HEK293 (cell line): ENCODE measurements around the gene LSG1.

Experiments used
- CTCF ChIA-PET: fragments of 350-600 bp; formaldehyde crosslinking; extraction: SDS; loops from one replicate; lab custom pipeline; 2021; ENCODE audit warnings: antibody characterized with exemption; lab: Yijun Ruan, JAX
- POLR2A ChIA-PET: fragments of 300-600 bp; formaldehyde crosslinking; extraction: SDS; loops from one replicate; lab custom pipeline; 2020; ENCODE audit warnings: antibody characterized with exemption, inconsistent platforms; lab: Yijun Ruan, JAX
- H3K27ac ChIP-seq: fragments of 200-500 bp; sonication (Bioruptor generic); 2 replicates; pipeline ENCODE4 v1.5.1; 2014; ENCODE audit warnings: low read depth, low read length, control low read depth, inconsistent platforms; ENCODE audit errors: extremely low read depth
- H3K36me3 ChIP-seq, 2 experiments: fragments of 200-500 bp in 1 of 2; sonication (Bioruptor generic) in 1 of 2; 1 replicate in 1 of 2; 2 replicates in 1 of 2; pipeline ENCODE4 v1.5.1; 2014 to 2017; ENCODE audit warnings: inconsistent platforms in 2 of 2, low read length in 2 of 2; ENCODE audit not compliant: control insufficient read depth in 2 of 2, insufficient read depth in 1 of 2
- H3K4me1 ChIP-seq: fragments of 200-500 bp; sonication (Bioruptor generic); 2 replicates; pipeline ENCODE4 v1.5.1; 2014; ENCODE audit warnings: mild to moderate bottlenecking, low read length, inconsistent platforms; ENCODE audit not compliant: control insufficient read depth, insufficient read depth
- H3K4me3 ChIP-seq: 2 replicates; pipeline ENCODE4 v1.5.1; 2011; ENCODE audit warnings: low read depth, mild to moderate bottlenecking, control low read depth, low read length, moderate library complexity
- H3K9me3 ChIP-seq: fragments of 200-500 bp; sonication (Bioruptor generic); 2 replicates; pipeline ENCODE4 v1.5.1; 2014; ENCODE audit warnings: low read depth, low read length, inconsistent platforms; ENCODE audit not compliant: control insufficient read depth, insufficient read depth
- KLF9 ChIP-seq: fragments of 450-650 bp; formaldehyde crosslinking; IDR thresholded peaks from 2 replicates; pipeline ENCODE4 v1.5.1; 2016; ENCODE audit warnings: missing biosample characterization, missing genetic modification characterization, low read depth
- PRDM1 ChIP-seq: fragments of 450-650 bp; formaldehyde crosslinking; IDR thresholded peaks from 2 replicates; pipeline ENCODE4; 2016; ENCODE audit warnings: missing biosample characterization, missing genetic modification characterization
- SCRT1 ChIP-seq: fragments of 450-650 bp; formaldehyde crosslinking; IDR thresholded peaks from 2 replicates; pipeline ENCODE4 v1.5.1; 2016; ENCODE audit warnings: missing biosample characterization, missing genetic modification characterization, borderline replicate concordance
- ZNF2 ChIP-seq: fragments of 450-650 bp; formaldehyde crosslinking; IDR thresholded peaks from 2 replicates; pipeline ENCODE4 v1.5.1; 2016; ENCODE audit warnings: missing biosample characterization, missing genetic modification characterization
- ZNF24 ChIP-seq: fragments of 450-650 bp; formaldehyde crosslinking; IDR thresholded peaks from 2 replicates; pipeline ENCODE4 v1.5.1; 2016; ENCODE audit warnings: missing biosample characterization, missing genetic modification characterization
- ZNF274 ChIP-seq, 2 experiments: fragments of 200-500 bp in 1 of 2; fragments of 450-650 bp in 1 of 2; sonication (Bioruptor generic) in 1 of 2; formaldehyde crosslinking in 1 of 2; IDR thresholded peaks; 2 replicates each; pipeline versions ENCODE4 v1.5.1 to v1.6.1; 2014 to 2016; ENCODE audit warnings: borderline replicate concordance in 1 of 2, inconsistent platforms in 1 of 2, low read length in 1 of 2, missing biosample characterization in 1 of 2, missing genetic modification characterization in 1 of 2
- ZNF362 ChIP-seq: fragments of 450-650 bp; formaldehyde crosslinking; IDR thresholded peaks from 2 replicates; pipeline ENCODE4 v1.5.1; 2016; ENCODE audit warnings: missing biosample characterization, missing genetic modification characterization
- ZNF521 ChIP-seq: fragments of 450-650 bp; formaldehyde crosslinking; IDR thresholded peaks from 2 replicates; pipeline ENCODE4 v1.5.1; 2017; ENCODE audit warnings: missing biosample characterization, mild to moderate bottlenecking, missing genetic modification characterization
- ZNF664 ChIP-seq: fragments of 450-650 bp; formaldehyde crosslinking; IDR thresholded peaks from 2 replicates; pipeline ENCODE4 v1.5.1; 2016; ENCODE audit warnings: missing biosample characterization, missing genetic modification characterization
- ZNF747 ChIP-seq: fragments of 450-650 bp; formaldehyde crosslinking; IDR thresholded peaks from 2 replicates; pipeline ENCODE4 v1.5.1; 2016; ENCODE audit warnings: missing biosample characterization, missing genetic modification characterization
- ZNF76 ChIP-seq: fragments of 450-650 bp; formaldehyde crosslinking; IDR thresholded peaks from 2 replicates; pipeline ENCODE4; 2016; ENCODE audit warnings: low read depth, missing biosample characterization, missing genetic modification characterization, borderline replicate concordance
- ZNF777 ChIP-seq: fragments of 450-650 bp; formaldehyde crosslinking; IDR thresholded peaks from 2 replicates; pipeline ENCODE4 v1.5.1; 2017; ENCODE audit warnings: missing biosample characterization, missing genetic modification characterization, borderline replicate concordance
- ZNF785 ChIP-seq: fragments of 450-650 bp; formaldehyde crosslinking; IDR thresholded peaks from 2 replicates; pipeline ENCODE4 v1.5.1; 2016; ENCODE audit warnings: missing biosample characterization, missing genetic modification characterization
- ZXDB ChIP-seq: fragments of 450-650 bp; formaldehyde crosslinking; IDR thresholded peaks from 2 replicates; pipeline ENCODE4 v1.5.1; 2016; ENCODE audit warnings: missing biosample characterization, missing genetic modification characterization
- TF ChIP-seq, protein P1 (sequence below): fragments of 450-650 bp; formaldehyde crosslinking; IDR thresholded peaks from 2 replicates; pipeline ENCODE4 v1.5.1; 2016; ENCODE audit warnings: missing biosample characterization, missing genetic modification characterization
- TF ChIP-seq, protein P2 (sequence below): fragments of 450-650 bp; formaldehyde crosslinking; IDR thresholded peaks from 2 replicates; pipeline ENCODE4 v1.5.1; 2016; ENCODE audit warnings: missing biosample characterization, missing genetic modification characterization
- TF ChIP-seq, protein P3 (sequence below): fragments of 450-650 bp; formaldehyde crosslinking; IDR thresholded peaks from 2 replicates; pipeline ENCODE4 v1.5.1; 2017; ENCODE audit warnings: missing biosample characterization, missing genetic modification characterization
- TF ChIP-seq, protein P4 (sequence below): fragments of 450-650 bp; formaldehyde crosslinking; IDR thresholded peaks from 2 replicates; pipeline ENCODE4 v1.5.1; 2016; ENCODE audit warnings: missing biosample characterization, missing genetic modification characterization, low read depth
- TF ChIP-seq, protein P5 (sequence below): fragments of 450-650 bp; formaldehyde crosslinking; IDR thresholded peaks from 2 replicates; pipeline ENCODE4 v1.5.1; 2016; ENCODE audit warnings: missing biosample characterization, missing genetic modification characterization

Gene LSG1

GRCh38 chr3:194680888-194681615, 9.1 kb upstream of the LSG1 start:
- H3K27ac ChIP-seq, result no peak overlapping the region
- TF ChIP-seq PRDM1 (tag by site-specific recombination) (no peak), ZNF2 (tag by site-specific recombination) (no peak), ZNF785 (tag by site-specific recombination) (no peak), ZNF521 (tag by site-specific recombination) (no peak), ZNF664 (tag by site-specific recombination) (no peak), ZNF747 (tag by site-specific recombination) (no peak)
- TF ChIP-seq, protein P1, sequence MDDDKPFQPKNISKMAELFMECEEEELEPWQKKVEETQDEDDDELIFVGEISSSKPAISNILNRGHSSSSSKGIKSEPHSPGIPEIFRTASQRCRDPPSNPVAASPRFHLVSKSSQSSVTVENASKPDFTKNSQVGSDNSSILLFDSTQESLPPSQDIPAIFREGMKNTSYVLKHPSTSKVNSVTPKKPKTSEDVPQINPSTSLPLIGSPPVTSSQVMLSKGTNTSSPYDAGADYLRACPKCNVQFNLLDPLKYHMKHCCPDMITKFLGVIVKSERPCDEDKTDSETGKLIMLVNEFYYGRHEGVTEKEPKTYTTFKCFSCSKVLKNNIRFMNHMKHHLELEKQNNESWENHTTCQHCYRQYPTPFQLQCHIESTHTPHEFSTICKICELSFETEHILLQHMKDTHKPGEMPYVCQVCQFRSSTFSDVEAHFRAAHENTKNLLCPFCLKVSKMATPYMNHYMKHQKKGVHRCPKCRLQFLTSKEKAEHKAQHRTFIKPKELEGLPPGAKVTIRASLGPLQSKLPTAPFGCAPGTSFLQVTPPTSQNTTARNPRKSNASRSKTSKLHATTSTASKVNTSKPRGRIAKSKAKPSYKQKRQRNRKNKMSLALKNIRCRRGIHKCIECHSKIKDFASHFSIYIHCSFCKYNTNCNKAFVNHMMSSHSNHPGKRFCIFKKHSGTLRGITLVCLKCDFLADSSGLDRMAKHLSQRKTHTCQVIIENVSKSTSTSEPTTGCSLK (tag by site-specific recombination), result no peak
- ChIA-PET CTCF (interaction anchor here (1.4 to 3.4 kb wide), 5 partner anchors 9 to 599 kb away, joined by 3 to 32 read pairs (median 20); partner anchors contain the start of gene LSG1), POLR2A (no interaction called here)
- H3K4me1 ChIP-seq, result no peaks in the 10 kb centered on the region
- no peak overlapping the region for H3K4me3 ChIP-seq
- H3K36me3 ChIP-seq, result no peaks in the 10 kb centered on the region
- H3K9me3 ChIP-seq, result no peaks in the 10 kb centered on the region

DNA sequence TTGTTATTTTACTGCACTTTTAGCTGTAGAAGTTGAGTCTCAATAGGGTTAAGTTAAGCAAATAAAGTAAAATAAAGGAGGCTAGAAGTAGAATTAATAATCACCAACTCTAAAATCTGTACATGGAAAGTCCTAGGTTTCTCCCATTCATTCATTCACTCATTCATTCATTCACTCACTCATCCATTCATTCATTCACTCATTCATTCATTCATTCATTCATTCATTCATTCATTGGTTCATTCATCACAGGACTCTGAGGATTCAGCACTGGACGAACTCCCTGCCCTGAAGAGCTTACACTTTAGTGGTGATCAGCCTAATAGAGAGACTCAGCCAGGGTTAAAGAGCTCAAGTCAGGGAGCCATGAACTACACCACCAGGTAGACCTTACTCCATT, 4.5 kb upstream of the LSG1 start:
- H3K4me3 ChIP-seq, result no peak overlapping the region
- ChIA-PET CTCF (interaction anchor here (0.7 kb wide), 1 partner anchor 216 kb away, joined by 6 read pairs; no protein-coding TSS in a partner anchor), POLR2A (no interaction called here)
- H3K27ac ChIP-seq, result no peak overlapping the region
- H3K9me3 ChIP-seq, result no peaks in the 10 kb centered on the region
- H3K36me3 ChIP-seq, result no peaks in the 10 kb centered on the region
- no peaks in the 10 kb centered on the region for H3K4me1 ChIP-seq
- TF ChIP-seq, protein P2, sequence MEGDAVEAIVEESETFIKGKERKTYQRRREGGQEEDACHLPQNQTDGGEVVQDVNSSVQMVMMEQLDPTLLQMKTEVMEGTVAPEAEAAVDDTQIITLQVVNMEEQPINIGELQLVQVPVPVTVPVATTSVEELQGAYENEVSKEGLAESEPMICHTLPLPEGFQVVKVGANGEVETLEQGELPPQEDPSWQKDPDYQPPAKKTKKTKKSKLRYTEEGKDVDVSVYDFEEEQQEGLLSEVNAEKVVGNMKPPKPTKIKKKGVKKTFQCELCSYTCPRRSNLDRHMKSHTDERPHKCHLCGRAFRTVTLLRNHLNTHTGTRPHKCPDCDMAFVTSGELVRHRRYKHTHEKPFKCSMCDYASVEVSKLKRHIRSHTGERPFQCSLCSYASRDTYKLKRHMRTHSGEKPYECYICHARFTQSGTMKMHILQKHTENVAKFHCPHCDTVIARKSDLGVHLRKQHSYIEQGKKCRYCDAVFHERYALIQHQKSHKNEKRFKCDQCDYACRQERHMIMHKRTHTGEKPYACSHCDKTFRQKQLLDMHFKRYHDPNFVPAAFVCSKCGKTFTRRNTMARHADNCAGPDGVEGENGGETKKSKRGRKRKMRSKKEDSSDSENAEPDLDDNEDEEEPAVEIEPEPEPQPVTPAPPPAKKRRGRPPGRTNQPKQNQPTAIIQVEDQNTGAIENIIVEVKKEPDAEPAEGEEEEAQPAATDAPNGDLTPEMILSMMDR, result no peak
- TF ChIP-seq, protein P3, sequence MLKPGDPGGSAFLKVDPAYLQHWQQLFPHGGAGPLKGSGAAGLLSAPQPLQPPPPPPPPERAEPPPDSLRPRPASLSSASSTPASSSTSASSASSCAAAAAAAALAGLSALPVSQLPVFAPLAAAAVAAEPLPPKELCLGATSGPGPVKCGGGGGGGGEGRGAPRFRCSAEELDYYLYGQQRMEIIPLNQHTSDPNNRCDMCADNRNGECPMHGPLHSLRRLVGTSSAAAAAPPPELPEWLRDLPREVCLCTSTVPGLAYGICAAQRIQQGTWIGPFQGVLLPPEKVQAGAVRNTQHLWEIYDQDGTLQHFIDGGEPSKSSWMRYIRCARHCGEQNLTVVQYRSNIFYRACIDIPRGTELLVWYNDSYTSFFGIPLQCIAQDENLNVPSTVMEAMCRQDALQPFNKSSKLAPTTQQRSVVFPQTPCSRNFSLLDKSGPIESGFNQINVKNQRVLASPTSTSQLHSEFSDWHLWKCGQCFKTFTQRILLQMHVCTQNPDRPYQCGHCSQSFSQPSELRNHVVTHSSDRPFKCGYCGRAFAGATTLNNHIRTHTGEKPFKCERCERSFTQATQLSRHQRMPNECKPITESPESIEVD (tag by site-specific recombination), result no peak
- TF ChIP-seq ZNF24 (tag by site-specific recombination) (peak; percentile 86), KLF9 (tag by site-specific recombination) (no peak), ZXDB (tag by site-specific recombination) (no peak)

- Histone ChIP-seq H3K27ac (no peak overlapping the region), H3K36me3 (no peaks in the 10 kb centered on the region), H3K9me3 (no peaks in the 10 kb centered on the region), H3K4me3 (no peak overlapping the region), H3K4me1 (no peaks in the 10 kb centered on the region)
- POLR2A ChIA-PET, result no interaction called here
- CTCF ChIA-PET, result interaction anchor here (0.6 kb wide), 1 partner anchor 360 kb away, joined by 5 read pairs; no protein-coding TSS in a partner anchor
- TF ChIP-seq, protein P4, sequence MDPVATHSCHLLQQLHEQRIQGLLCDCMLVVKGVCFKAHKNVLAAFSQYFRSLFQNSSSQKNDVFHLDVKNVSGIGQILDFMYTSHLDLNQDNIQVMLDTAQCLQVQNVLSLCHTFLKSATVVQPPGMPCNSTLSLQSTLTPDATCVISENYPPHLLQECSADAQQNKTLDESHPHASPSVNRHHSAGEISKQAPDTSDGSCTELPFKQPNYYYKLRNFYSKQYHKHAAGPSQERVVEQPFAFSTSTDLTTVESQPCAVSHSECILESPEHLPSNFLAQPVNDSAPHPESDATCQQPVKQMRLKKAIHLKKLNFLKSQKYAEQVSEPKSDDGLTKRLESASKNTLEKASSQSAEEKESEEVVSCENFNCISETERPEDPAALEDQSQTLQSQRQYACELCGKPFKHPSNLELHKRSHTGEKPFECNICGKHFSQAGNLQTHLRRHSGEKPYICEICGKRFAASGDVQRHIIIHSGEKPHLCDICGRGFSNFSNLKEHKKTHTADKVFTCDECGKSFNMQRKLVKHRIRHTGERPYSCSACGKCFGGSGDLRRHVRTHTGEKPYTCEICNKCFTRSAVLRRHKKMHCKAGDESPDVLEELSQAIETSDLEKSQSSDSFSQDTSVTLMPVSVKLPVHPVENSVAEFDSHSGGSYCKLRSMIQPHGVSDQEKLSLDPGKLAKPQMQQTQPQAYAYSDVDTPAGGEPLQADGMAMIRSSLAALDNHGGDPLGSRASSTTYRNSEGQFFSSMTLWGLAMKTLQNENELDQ (tag by site-specific recombination), result no peak
- TF ChIP-seq, protein P5, sequence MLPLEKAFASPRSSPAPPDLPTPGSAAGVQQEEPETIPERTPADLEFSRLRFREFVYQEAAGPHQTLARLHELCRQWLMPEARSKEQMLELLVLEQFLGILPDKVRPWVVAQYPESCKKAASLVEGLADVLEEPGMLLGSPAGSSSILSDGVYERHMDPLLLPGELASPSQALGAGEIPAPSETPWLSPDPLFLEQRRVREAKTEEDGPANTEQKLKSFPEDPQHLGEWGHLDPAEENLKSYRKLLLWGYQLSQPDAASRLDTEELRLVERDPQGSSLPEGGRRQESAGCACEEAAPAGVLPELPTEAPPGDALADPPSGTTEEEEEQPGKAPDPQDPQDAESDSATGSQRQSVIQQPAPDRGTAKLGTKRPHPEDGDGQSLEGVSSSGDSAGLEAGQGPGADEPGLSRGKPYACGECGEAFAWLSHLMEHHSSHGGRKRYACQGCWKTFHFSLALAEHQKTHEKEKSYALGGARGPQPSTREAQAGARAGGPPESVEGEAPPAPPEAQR, result no peak
- TF ChIP-seq ZNF362 (tag by site-specific recombination), result no peak
- TF ChIP-seq ZNF274 (IDR thresholded peaks at IDR 0.05; ENCODE audit: low read length), result no peak
- no peak for TF ChIP-seq ZNF274 (tag by site-specific recombination; IDR thresholded peaks at IDR 0.05; ENCODE audit: borderline replicate concordance)
- TF ChIP-seq SCRT1 (tag by site-specific recombination), result no peak
- no peak for TF ChIP-seq ZNF777
- TF ChIP-seq ZNF76 (tag by site-specific recombination), result no peak
Observed at GRCh38 chr3:194675680-194676079, 3.7 kb upstream of the LSG1 start.
